Fibroblast of villous mesenchyme (primary cell): ENCODE measurements around the gene KAZN. TPM values are rescaled to one million over a fixed set of nuclear protein-coding genes. Genes with fewer than 3 reads are reported as not detected.

Source experiments
- DNase-seq: peaks from one replicate; pipeline ENCODE4 v3.0.0-alpha.2; 2010; ENCODE audit warnings: low read depth
- H3K4me3 ChIP-seq: 2 replicates; pipeline ENCODE4 v1.5.1; 2011; ENCODE audit warnings: low read depth, mild to moderate bottlenecking, low read length
- CTCF ChIP-seq: IDR thresholded peaks from 2 replicates; pipeline ENCODE4 v1.5.1; 2012; ENCODE audit warnings: low read depth, mild to moderate bottlenecking, low read length; ENCODE audit not compliant: insufficient read depth
- total RNA-seq: library from RNA; depleted of rRNA; stranded (reverse); fragments of >200 nt; gene quantifications from 2 replicates; pipeline ENCODE4 v1.2.3, GENCODE V29; 2012

KAZN gene
- total RNA-seq, 1 donor = 8.6 TPM

GRCh38 chr1:14602136-14602535 is 3.7 kb downstream of the KAZN start:
- H3K4me3 ChIP-seq = no peak overlapping the region
- no peak for TF ChIP-seq CTCF
- DNase-seq = peak; percentile 25

GRCh38 chr1:14603645-14604044 is 5.2 kb downstream of the KAZN start:
- no peak for TF ChIP-seq CTCF
- no peak for DNase-seq
- H3K4me3 ChIP-seq = no peak overlapping the region

- no peak for DNase-seq
- TF ChIP-seq CTCF = no peak
- no peak overlapping the region for H3K4me3 ChIP-seq
These were observed 5.9 kb downstream of the KAZN start for GRCh38 chr1:14604414-14604813.

GRCh38 chr1:14605945-14606344 is 7.5 kb downstream of the KAZN start:
- no peak for TF ChIP-seq CTCF
- H3K4me3 ChIP-seq = no peak overlapping the region
- no peak for DNase-seq

- no peak overlapping the region for H3K4me3 ChIP-seq
- TF ChIP-seq CTCF = no peak
- DNase-seq = no peak
These were observed 8.1 kb downstream of the KAZN start for GRCh38 chr1:14606632-14607031.

GRCh38 chr1:14607295-14607694 is 8.8 kb downstream of the KAZN start:
- H3K4me3 ChIP-seq = no peak overlapping the region
- no peak for TF ChIP-seq CTCF
- no peak for DNase-seq

- no peak for DNase-seq
- no peak for TF ChIP-seq CTCF
- H3K4me3 ChIP-seq = no peak overlapping the region
These were observed 9.8 kb downstream of the KAZN start for GRCh38 chr1:14608308-14608707.
